ENCODE measurements around the gene NAGLU. TPM values are rescaled to one million over a fixed set of nuclear protein-coding genes. Genes with fewer than 3 reads are reported as not detected.

Gene NAGLU
- total and polyA plus RNA-seq, 2 of the 13 experiments (the other 11 are each of a cell fraction or from before 2014, with no cell fraction given), result 28.2 to 40.1 TPM

DNA sequence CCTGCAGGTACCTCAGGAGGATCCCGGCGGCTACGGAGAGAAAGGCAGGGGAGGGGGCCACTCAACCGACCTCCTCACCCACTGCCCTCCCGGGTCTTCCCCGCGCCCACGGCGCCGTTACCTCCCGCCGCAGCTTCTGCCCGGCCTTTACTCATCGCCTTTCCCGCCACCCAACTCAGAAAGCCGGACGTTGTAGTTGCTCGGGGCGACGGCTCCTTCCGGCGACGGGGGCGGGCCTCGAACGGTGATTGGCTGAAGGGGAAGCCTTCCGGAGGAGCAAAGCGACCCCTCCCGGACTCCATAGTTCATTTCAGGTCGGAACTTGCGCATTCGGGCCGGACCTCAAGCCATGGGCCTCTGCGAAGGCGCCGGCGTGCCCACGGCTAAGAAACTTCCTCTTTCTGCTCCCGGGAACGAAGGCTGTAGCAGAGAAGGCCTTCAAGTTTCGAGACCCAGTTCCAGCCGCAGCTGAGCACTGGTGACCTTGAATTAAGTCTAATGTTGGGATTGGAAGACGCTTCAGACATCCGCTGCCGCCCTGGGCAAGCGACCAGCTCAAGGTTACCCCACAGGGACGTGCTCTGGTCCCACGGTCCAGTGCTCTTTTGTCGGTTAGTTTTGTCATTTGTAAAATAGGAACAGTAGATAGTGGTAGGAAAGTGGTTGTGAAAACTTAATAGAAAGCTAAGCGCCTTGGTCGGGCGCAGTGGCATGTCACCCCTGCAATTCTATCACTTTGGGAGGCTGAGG, 41.7 kb downstream of the NAGLU start, which contains the start of gene PSMC3IP (continued):
- peak; percentile 92; the same call in 1 of the 2 replicates for TF ChIP-seq CAMTA2 (CRISPR knock-in tag; IDR thresholded peaks at IDR 0.05; ENCODE audit: borderline replicate concordance)
- TF ChIP-seq RBAK (CRISPR knock-in tag; IDR thresholded peaks at IDR 0.05), result no peak
- no peak for TF ChIP-seq NR2F1 (CRISPR knock-in tag; IDR thresholded peaks at IDR 0.05)
- no peak for TF ChIP-seq FOXK2 (IDR thresholded peaks at IDR 0.05)
- TF ChIP-seq HBP1 (CRISPR knock-in tag; IDR thresholded peaks at IDR 0.05; ENCODE audit: low read depth), result peak; percentile 20; the same call in 1 of the 2 replicates
- TF ChIP-seq KDM2A (CRISPR knock-in tag; IDR thresholded peaks at IDR 0.05; ENCODE audit: borderline replicate concordance, low read depth), result peak; percentile 99
- TF ChIP-seq, protein P1, sequence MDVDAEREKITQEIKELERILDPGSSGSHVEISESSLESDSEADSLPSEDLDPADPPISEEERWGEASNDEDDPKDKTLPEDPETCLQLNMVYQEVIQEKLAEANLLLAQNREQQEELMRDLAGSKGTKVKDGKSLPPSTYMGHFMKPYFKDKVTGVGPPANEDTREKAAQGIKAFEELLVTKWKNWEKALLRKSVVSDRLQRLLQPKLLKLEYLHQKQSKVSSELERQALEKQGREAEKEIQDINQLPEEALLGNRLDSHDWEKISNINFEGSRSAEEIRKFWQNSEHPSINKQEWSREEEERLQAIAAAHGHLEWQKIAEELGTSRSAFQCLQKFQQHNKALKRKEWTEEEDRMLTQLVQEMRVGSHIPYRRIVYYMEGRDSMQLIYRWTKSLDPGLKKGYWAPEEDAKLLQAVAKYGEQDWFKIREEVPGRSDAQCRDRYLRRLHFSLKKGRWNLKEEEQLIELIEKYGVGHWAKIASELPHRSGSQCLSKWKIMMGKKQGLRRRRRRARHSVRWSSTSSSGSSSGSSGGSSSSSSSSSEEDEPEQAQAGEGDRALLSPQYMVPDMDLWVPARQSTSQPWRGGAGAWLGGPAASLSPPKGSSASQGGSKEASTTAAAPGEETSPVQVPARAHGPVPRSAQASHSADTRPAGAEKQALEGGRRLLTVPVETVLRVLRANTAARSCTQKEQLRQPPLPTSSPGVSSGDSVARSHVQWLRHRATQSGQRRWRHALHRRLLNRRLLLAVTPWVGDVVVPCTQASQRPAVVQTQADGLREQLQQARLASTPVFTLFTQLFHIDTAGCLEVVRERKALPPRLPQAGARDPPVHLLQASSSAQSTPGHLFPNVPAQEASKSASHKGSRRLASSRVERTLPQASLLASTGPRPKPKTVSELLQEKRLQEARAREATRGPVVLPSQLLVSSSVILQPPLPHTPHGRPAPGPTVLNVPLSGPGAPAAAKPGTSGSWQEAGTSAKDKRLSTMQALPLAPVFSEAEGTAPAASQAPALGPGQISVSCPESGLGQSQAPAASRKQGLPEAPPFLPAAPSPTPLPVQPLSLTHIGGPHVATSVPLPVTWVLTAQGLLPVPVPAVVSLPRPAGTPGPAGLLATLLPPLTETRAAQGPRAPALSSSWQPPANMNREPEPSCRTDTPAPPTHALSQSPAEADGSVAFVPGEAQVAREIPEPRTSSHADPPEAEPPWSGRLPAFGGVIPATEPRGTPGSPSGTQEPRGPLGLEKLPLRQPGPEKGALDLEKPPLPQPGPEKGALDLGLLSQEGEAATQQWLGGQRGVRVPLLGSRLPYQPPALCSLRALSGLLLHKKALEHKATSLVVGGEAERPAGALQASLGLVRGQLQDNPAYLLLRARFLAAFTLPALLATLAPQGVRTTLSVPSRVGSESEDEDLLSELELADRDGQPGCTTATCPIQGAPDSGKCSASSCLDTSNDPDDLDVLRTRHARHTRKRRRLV (CRISPR knock-in tag; IDR thresholded peaks at IDR 0.05), result peak; percentile 79
- TF ChIP-seq ZNF260 (CRISPR knock-in tag; IDR thresholded peaks at IDR 0.05; ENCODE audit: borderline replicate concordance, low read depth), result no peak; the same call in 1 of the 2 replicates
- TF ChIP-seq PHF21A (CRISPR knock-in tag; IDR thresholded peaks at IDR 0.05), result peak; percentile 76
- TF ChIP-seq U2AF1 (optimal IDR thresholded peaks at IDR 0.05; ENCODE audit: low read depth, low read length), result peak; percentile 92
- TF ChIP-seq ZNF34 (CRISPR knock-in tag; IDR thresholded peaks at IDR 0.05; ENCODE audit: borderline replicate concordance), result no peak
- 0 out of 2 replicates have a peak, but pooled peaks have one; percentile 7 for TF ChIP-seq ZNF296 (CRISPR knock-in tag; conservative IDR thresholded peaks at IDR 0.05)
- TF ChIP-seq, protein P2, sequence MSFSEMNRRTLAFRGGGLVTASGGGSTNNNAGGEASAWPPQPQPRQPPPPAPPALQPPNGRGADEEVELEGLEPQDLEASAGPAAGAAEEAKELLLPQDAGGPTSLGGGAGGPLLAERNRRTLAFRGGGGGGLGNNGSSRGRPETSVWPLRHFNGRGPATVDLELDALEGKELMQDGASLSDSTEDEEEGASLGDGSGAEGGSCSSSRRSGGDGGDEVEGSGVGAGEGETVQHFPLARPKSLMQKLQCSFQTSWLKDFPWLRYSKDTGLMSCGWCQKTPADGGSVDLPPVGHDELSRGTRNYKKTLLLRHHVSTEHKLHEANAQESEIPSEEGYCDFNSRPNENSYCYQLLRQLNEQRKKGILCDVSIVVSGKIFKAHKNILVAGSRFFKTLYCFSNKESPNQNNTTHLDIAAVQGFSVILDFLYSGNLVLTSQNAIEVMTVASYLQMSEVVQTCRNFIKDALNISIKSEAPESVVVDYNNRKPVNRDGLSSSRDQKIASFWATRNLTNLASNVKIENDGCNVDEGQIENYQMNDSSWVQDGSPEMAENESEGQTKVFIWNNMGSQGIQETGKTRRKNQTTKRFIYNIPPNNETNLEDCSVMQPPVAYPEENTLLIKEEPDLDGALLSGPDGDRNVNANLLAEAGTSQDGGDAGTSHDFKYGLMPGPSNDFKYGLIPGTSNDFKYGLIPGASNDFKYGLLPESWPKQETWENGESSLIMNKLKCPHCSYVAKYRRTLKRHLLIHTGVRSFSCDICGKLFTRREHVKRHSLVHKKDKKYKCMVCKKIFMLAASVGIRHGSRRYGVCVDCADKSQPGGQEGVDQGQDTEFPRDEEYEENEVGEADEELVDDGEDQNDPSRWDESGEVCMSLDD (CRISPR knock-in tag; IDR thresholded peaks at IDR 0.05; ENCODE audit: borderline replicate concordance), result no peak
- TF ChIP-seq EHMT2 (IDR thresholded peaks at IDR 0.05; ENCODE audit: borderline replicate concordance, low read depth, low read length), result no peak
- TF ChIP-seq ZNF562 (CRISPR knock-in tag; IDR thresholded peaks at IDR 0.05; ENCODE audit: borderline replicate concordance), result no peak
- TF ChIP-seq MLXIP (CRISPR knock-in tag; IDR thresholded peaks at IDR 0.05; ENCODE audit: borderline replicate concordance), result no peak

Measured in HepG2 (cell line).